HEK293 (cell line): ENCODE measurements around the gene RABEP1.

Experiments used
- GFI1B ChIP-seq: fragments of 450-650 bp; formaldehyde crosslinking; IDR thresholded peaks from 2 replicates; pipeline ENCODE4 v1.5.1; 2016; ENCODE audit warnings: missing biosample characterization, missing genetic modification characterization
- GLI2 ChIP-seq: fragments of 450-650 bp; formaldehyde crosslinking; IDR thresholded peaks from 2 replicates; pipeline ENCODE4; 2017; ENCODE audit warnings: missing biosample characterization, missing genetic modification characterization, low read depth, borderline replicate concordance
- GLIS2 ChIP-seq: fragments of 450-650 bp; formaldehyde crosslinking; IDR thresholded peaks from 2 replicates; pipeline ENCODE4 v1.5.1; 2016; ENCODE audit warnings: missing biosample characterization, missing genetic modification characterization
- IKZF3 ChIP-seq: fragments of 450-650 bp; IDR thresholded peaks from 2 replicates; pipeline ENCODE4 v1.5.0; 2018; ENCODE audit warnings: missing biosample characterization, mild to moderate bottlenecking, missing genetic modification characterization, moderate library complexity
- KLF16 ChIP-seq: fragments of 450-650 bp; formaldehyde crosslinking; IDR thresholded peaks from 2 replicates; pipeline ENCODE4 v1.5.1; 2017; ENCODE audit warnings: missing biosample characterization, missing genetic modification characterization
- PRDM1 ChIP-seq: fragments of 450-650 bp; formaldehyde crosslinking; IDR thresholded peaks from 2 replicates; pipeline ENCODE4; 2016; ENCODE audit warnings: missing biosample characterization, missing genetic modification characterization
- SCRT1 ChIP-seq: fragments of 450-650 bp; formaldehyde crosslinking; IDR thresholded peaks from 2 replicates; pipeline ENCODE4 v1.5.1; 2016; ENCODE audit warnings: missing biosample characterization, missing genetic modification characterization, borderline replicate concordance
- SP3 ChIP-seq: fragments of 450-650 bp; formaldehyde crosslinking; IDR thresholded peaks from 2 replicates; pipeline ENCODE4 v1.5.1; 2016; ENCODE audit warnings: missing biosample characterization, missing genetic modification characterization
- WT1 ChIP-seq: fragments of 450-650 bp; formaldehyde crosslinking; IDR thresholded peaks from 2 replicates; pipeline ENCODE4 v1.5.1; 2016; ENCODE audit warnings: missing biosample characterization, missing genetic modification characterization
- ZIC2 ChIP-seq: fragments of 450-650 bp; formaldehyde crosslinking; IDR thresholded peaks from 2 replicates; pipeline ENCODE4 v1.5.1; 2016; ENCODE audit warnings: missing biosample characterization, missing genetic modification characterization
- ZNF138 ChIP-seq: fragments of 450-650 bp; formaldehyde crosslinking; IDR thresholded peaks from 2 replicates; pipeline ENCODE4 v1.5.1; 2016; ENCODE audit warnings: missing biosample characterization, missing genetic modification characterization, borderline replicate concordance
- ZNF146 ChIP-seq: fragments of 450-650 bp; formaldehyde crosslinking; IDR thresholded peaks from 2 replicates; pipeline ENCODE4 v1.5.1; 2016; ENCODE audit warnings: missing biosample characterization, missing genetic modification characterization
- ZNF174 ChIP-seq: fragments of 450-650 bp; formaldehyde crosslinking; IDR thresholded peaks from 2 replicates; pipeline ENCODE4 v1.5.0; 2017; ENCODE audit warnings: missing biosample characterization, mild to moderate bottlenecking, missing genetic modification characterization
- ZNF335 ChIP-seq: fragments of 450-650 bp; formaldehyde crosslinking; conservative IDR thresholded peaks from 2 replicates; pipeline ENCODE4 v1.5.1; 2016; ENCODE audit warnings: missing biosample characterization, missing genetic modification characterization
- ZNF341 ChIP-seq: fragments of 450-650 bp; formaldehyde crosslinking; IDR thresholded peaks from 2 replicates; pipeline ENCODE4; 2016; ENCODE audit warnings: low read depth, missing biosample characterization, missing genetic modification characterization
- ZNF426 ChIP-seq: fragments of 450-650 bp; formaldehyde crosslinking; IDR thresholded peaks from 2 replicates; pipeline ENCODE4 v1.5.1; 2017; ENCODE audit warnings: missing biosample characterization, missing genetic modification characterization, mild to moderate bottlenecking, inconsistent platforms, moderate library complexity
- ZNF433 ChIP-seq: fragments of 450-650 bp; formaldehyde crosslinking; IDR thresholded peaks from 2 replicates; pipeline ENCODE4 v1.5.1; 2016; ENCODE audit warnings: missing biosample characterization, missing genetic modification characterization, low read depth
- ZNF548 ChIP-seq: fragments of 450-650 bp; formaldehyde crosslinking; IDR thresholded peaks from 2 replicates; pipeline ENCODE4 v1.5.1; 2016; ENCODE audit warnings: missing biosample characterization, missing genetic modification characterization
- ZNF549 ChIP-seq: fragments of 450-650 bp; IDR thresholded peaks from 2 replicates; pipeline ENCODE4 v1.5.1; 2018; ENCODE audit warnings: missing biosample characterization, missing genetic modification characterization, mild to moderate bottlenecking, inconsistent platforms, moderate library complexity
- ZNF585B ChIP-seq: fragments of 450-650 bp; formaldehyde crosslinking; IDR thresholded peaks from 2 replicates; pipeline ENCODE4 v1.5.1; 2016; ENCODE audit warnings: missing biosample characterization, missing genetic modification characterization
- ZNF830 ChIP-seq: fragments of 450-650 bp; IDR thresholded peaks from 2 replicates; pipeline ENCODE4 v1.5.0; 2018; ENCODE audit warnings: missing biosample characterization, missing genetic modification characterization, low read depth, mild to moderate bottlenecking, moderate library complexity
- TF ChIP-seq, protein P1 (sequence below): fragments of 450-650 bp; formaldehyde crosslinking; IDR thresholded peaks from 2 replicates; pipeline ENCODE4 v1.5.1; 2016; ENCODE audit warnings: missing biosample characterization, missing genetic modification characterization
- TF ChIP-seq, protein P2 (sequence below): fragments of 450-650 bp; formaldehyde crosslinking; IDR thresholded peaks from 2 replicates; pipeline ENCODE4 v1.5.1; 2016; ENCODE audit warnings: missing biosample characterization, missing genetic modification characterization
- TF ChIP-seq, protein P3 (sequence below): fragments of 450-650 bp; formaldehyde crosslinking; conservative IDR thresholded peaks from 2 replicates; pipeline ENCODE4 v1.5.1; 2016; ENCODE audit warnings: low read depth, missing biosample characterization, missing genetic modification characterization
- TF ChIP-seq, protein P4 (sequence below): fragments of 450-650 bp; formaldehyde crosslinking; IDR thresholded peaks from 2 replicates; pipeline ENCODE4 v1.5.1; 2016; ENCODE audit warnings: missing biosample characterization, missing genetic modification characterization, low read depth
- TF ChIP-seq, protein P5 (sequence below): fragments of 450-650 bp; formaldehyde crosslinking; IDR thresholded peaks from 2 replicates; pipeline ENCODE4 v1.5.1; 2016; ENCODE audit warnings: missing biosample characterization, missing genetic modification characterization, borderline replicate concordance

Gene RABEP1

DNA sequence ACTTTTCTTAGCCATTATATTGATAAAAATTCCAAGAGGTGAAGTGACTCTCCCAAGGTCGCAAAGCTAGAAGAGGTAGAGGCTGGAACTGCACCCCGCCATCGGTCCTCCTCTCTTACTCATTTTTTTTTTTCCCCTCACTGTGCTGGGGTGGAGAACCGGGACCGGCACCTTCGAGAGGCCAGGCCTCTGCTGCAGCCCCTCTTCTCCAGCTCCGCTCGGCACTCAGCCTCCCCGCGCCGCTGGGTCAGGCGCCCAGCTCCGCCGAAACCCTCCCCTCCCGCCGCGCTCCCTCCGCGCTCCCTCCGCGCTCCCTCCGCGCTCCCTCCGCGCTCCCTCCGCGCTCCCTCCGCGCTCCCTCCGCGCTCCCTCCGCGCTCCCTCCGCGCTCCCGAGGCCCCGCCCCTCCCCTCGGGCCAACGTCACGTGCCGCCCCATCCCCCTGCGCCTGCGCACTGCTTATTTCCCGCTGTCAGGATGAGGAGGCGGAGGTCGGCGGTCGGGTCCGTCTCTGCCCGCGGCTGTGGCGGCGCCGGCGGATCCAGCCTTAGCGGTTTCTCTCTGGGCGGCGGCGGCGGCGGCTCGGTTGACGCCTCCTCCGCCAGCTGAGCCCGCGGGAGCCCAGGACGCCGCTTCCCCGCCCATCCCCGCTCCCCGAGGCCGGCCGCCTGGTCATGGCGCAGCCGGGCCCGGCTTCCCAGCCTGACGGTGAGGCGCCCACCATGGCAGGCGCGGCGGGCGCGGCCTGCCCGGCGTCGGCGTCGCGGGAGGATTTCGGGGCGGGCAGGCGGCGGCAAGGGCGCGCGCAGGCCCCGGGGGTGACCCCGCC lies at the start of gene RABEP1 (continued):
- TF ChIP-seq ZNF335 (peak; percentile 73), ZNF585B (no peak), ZNF549 (tag by site-specific recombination) (no peak), ZNF174 (tag by site-specific recombination) (no peak), GFI1B (no peak), ZIC2 (no peak; the same call in 1 of the 2 replicates), ZNF341 (tag by site-specific recombination) (peak; percentile 81), IKZF3 (tag by site-specific recombination) (peak; percentile 61), ZNF548 (no peak), ZNF433 (tag by site-specific recombination) (no peak), GLIS2 (tag by site-specific recombination) (peak; percentile 66), GLI2 (no peak), ZNF138 (tag by site-specific recombination) (no peak), ZNF146 (tag by site-specific recombination) (peak; percentile 25; the same call in 1 of the 2 replicates), WT1 (no peak), PRDM1 (tag by site-specific recombination) (no peak), SP3 (peak; percentile 53), ZNF830 (no peak), SCRT1 (tag by site-specific recombination) (no peak), ZNF426 (no peak), KLF16 (tag by site-specific recombination) (no peak)
- TF ChIP-seq, protein P1, sequence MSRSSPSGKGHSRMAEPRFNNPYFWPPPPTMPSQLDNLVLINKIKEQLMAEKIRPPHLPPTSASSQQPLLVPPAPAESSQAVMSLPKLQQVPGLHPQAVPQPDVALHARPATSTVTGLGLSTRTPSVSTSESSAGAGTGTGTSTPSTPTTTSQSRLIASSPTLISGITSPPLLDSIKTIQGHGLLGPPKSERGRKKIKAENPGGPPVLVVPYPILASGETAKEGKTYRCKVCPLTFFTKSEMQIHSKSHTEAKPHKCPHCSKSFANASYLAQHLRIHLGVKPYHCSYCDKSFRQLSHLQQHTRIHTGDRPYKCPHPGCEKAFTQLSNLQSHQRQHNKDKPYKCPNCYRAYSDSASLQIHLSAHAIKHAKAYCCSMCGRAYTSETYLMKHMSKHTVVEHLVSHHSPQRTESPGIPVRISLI (tag by site-specific recombination): no peak
- TF ChIP-seq, protein P2, sequence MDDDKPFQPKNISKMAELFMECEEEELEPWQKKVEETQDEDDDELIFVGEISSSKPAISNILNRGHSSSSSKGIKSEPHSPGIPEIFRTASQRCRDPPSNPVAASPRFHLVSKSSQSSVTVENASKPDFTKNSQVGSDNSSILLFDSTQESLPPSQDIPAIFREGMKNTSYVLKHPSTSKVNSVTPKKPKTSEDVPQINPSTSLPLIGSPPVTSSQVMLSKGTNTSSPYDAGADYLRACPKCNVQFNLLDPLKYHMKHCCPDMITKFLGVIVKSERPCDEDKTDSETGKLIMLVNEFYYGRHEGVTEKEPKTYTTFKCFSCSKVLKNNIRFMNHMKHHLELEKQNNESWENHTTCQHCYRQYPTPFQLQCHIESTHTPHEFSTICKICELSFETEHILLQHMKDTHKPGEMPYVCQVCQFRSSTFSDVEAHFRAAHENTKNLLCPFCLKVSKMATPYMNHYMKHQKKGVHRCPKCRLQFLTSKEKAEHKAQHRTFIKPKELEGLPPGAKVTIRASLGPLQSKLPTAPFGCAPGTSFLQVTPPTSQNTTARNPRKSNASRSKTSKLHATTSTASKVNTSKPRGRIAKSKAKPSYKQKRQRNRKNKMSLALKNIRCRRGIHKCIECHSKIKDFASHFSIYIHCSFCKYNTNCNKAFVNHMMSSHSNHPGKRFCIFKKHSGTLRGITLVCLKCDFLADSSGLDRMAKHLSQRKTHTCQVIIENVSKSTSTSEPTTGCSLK (tag by site-specific recombination): no peak
- TF ChIP-seq, protein P3, sequence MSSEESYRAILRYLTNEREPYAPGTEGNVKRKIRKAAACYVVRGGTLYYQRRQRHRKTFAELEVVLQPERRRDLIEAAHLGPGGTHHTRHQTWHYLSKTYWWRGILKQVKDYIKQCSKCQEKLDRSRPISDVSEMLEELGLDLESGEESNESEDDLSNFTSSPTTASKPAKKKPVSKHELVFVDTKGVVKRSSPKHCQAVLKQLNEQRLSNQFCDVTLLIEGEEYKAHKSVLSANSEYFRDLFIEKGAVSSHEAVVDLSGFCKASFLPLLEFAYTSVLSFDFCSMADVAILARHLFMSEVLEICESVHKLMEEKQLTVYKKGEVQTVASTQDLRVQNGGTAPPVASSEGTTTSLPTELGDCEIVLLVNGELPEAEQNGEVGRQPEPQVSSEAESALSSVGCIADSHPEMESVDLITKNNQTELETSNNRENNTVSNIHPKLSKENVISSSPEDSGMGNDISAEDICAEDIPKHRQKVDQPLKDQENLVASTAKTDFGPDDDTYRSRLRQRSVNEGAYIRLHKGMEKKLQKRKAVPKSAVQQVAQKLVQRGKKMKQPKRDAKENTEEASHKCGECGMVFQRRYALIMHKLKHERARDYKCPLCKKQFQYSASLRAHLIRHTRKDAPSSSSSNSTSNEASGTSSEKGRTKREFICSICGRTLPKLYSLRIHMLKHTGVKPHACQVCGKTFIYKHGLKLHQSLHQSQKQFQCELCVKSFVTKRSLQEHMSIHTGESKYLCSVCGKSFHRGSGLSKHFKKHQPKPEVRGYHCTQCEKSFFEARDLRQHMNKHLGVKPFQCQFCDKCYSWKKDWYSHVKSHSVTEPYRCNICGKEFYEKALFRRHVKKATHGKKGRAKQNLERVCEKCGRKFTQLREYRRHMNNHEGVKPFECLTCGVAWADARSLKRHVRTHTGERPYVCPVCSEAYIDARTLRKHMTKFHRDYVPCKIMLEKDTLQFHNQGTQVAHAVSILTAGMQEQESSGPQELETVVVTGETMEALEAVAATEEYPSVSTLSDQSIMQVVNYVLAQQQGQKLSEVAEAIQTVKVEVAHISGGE: 0 out of 2 replicates have a peak, but pooled peaks have one; percentile 21
- TF ChIP-seq, protein P4, sequence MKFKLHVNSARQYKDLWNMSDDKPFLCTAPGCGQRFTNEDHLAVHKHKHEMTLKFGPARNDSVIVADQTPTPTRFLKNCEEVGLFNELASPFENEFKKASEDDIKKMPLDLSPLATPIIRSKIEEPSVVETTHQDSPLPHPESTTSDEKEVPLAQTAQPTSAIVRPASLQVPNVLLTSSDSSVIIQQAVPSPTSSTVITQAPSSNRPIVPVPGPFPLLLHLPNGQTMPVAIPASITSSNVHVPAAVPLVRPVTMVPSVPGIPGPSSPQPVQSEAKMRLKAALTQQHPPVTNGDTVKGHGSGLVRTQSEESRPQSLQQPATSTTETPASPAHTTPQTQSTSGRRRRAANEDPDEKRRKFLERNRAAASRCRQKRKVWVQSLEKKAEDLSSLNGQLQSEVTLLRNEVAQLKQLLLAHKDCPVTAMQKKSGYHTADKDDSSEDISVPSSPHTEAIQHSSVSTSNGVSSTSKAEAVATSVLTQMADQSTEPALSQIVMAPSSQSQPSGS (tag by site-specific recombination): no peak
- TF ChIP-seq, protein P5, sequence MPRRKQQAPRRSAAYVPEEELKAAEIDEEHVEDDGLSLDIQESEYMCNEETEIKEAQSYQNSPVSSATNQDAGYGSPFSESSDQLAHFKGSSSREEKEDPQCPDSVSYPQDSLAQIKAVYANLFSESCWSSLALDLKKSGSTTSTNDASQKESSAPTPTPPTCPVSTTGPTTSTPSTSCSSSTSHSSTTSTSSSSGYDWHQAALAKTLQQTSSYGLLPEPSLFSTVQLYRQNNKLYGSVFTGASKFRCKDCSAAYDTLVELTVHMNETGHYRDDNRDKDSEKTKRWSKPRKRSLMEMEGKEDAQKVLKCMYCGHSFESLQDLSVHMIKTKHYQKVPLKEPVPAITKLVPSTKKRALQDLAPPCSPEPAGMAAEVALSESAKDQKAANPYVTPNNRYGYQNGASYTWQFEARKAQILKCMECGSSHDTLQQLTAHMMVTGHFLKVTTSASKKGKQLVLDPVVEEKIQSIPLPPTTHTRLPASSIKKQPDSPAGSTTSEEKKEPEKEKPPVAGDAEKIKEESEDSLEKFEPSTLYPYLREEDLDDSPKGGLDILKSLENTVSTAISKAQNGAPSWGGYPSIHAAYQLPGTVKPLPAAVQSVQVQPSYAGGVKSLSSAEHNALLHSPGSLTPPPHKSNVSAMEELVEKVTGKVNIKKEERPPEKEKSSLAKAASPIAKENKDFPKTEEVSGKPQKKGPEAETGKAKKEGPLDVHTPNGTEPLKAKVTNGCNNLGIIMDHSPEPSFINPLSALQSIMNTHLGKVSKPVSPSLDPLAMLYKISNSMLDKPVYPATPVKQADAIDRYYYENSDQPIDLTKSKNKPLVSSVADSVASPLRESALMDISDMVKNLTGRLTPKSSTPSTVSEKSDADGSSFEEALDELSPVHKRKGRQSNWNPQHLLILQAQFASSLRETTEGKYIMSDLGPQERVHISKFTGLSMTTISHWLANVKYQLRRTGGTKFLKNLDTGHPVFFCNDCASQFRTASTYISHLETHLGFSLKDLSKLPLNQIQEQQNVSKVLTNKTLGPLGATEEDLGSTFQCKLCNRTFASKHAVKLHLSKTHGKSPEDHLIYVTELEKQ: peak; percentile 7; the same call in 1 of the 2 replicates
